Activated T-helper 1 cell treated with Interleukin-2 at 50 U/mL for 16 hours (primary cell): Measurements from ENCODE around the gene KANK4.
"Not testable (repeated sequence)": the region's sequence is repeated elsewhere in the genome, so short reads cannot be mapped to it uniquely, and the experiment has no call there.

Experiments used
- DNase-seq: peaks from one replicate; pipeline ENCODE4 v3.0.0-alpha.2; 2020; ENCODE audit warnings: low read depth

The KANK4 gene

DNA sequence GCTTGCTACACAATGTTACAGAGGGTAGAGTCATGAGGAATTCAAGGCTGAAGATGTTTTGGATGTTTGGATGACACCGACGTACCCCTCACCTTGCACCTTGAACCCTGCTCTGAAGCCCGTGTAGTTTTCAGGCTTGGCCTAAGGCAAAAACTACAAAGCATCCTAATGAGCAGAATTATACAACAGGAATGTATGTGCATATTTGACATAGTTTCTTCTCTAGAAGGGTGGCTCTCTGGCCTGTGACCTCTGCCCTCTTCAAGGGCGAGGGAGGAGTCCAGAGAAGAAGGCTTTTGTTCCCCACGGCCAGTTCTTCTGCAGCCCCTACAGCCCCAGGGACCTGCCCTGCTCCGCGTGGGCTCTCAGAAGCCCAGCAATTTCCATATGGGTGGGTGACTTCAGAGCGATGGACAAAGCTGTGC lies 81.3 kb downstream of the KANK4 start:
- no peak for DNase-seq

DNA sequence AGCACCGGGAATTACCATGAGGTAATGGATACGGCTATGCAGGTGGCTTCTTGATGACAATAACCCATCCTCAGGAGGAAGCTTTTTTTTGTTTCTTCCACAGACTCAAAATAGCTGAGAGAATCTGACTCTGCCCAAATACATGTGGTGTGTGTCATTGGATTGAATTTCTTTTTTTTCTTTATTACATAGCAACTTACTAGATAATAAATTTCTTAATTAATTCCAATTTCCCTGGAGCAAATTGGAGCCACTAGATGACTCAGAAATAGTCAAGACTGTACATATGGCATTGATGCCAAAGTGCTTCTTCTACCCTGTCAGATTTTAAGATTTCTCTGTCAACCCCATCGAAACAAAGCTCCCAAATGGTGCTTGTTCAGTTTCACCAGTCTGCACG lies 81.9 kb downstream of the KANK4 start:
- no peak for DNase-seq

DNA sequence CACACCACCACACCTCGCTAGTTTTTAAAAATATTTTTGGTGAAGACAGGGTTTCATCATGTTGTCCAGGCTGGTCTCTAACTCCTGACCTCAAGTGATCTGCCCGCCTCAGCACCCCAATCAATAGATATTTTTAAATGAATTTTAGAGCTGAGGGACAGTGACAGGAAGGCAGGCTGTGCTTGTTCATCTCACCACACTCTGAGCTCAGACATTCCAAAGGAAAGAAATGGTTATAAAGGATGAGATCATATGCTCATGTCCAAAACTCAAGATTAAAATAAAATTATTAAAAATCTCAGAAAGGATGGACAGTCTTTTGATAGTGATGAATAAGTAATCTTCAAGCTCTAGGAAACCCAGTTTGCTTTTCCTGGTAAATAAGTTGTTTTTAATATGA lies 83.7 kb downstream of the KANK4 start:
- DNase-seq: no peak

DNA sequence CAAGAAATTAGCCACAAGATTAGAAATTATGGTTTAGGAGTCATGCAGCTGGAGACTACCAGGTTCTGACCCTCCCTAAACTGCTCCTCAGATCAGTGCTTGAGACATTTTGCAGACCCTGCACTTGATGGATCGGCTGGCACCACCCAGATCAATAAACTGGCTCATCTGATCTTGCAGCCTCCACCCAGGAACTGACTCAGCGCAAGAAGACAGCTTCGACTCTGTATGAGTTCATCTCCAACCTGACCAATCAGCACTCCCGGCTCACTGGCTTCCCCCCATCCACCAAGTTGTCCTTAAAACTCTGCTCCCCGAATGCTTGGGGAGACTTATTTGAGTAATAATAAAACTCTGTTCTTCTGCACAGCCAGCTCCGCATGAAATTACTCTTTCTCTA lies 84.5 kb downstream of the KANK4 start:
- DNase-seq: no peak

DNA sequence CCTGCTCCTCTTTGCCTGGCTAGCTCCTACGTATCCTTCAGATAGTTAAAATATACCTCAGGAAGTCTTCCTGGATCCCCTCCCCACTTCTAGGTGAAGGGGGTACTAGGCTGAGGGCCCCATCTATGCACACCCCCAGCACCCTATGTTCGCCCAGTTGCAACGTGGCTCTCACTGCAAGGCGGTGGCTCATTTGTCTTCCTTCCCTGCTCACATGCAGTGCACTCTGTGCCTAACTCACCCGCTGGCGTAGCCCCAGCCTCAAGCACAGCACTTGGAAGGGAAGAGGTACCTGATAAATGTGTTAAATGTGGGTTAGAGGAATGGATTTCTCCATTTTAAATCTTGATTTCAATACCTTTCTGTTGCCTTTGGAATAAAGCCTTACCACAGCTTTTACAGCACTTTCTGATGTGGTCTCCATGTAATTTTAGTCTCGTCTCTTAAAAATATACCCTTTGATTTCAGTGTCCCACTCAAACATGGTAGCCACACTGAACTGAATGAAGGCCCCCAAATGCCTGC lies 85.2 kb downstream of the KANK4 start:
- no peak for DNase-seq

DNA sequence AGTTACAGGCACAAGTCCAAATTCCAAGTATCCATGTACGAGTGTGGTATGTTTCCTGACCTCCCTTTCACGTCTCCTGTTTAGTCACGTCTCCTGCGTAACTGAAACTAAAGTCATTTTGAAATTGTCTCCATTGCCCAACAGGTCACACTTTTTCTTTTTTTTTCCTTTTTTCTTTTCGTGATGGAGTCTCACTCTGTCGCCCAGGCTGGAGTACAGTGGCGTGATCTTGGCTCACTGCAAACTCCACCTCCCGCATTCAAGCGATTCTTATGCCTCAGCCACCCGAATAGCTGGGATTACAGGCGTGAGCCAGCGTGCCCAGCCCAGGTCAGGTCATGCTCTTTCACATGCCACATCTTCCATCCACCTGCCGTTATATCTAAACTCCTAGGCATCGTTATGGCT lies 86.4 kb downstream of the KANK4 start:
- DNase-seq: no peak

DNA sequence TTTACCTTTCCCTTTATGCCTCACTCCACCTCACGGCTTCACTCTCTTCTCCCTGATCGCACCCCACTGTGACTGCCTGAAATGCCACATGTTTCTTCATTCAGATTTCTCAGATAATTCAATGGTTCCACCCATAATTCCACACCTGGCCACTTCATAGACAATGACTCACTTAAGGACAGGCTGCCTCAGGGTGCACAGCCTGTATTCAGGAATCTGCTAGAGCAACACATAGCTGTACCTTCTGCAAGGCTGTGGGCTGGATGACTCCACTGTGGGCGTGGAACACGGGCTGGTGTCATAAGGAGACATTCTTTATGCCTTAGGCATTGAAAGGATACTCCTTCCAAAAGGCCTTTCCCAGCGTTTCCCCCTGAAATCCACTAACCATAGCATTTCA lies 88.5 kb downstream of the KANK4 start:
- DNase-seq: no peak

DNA sequence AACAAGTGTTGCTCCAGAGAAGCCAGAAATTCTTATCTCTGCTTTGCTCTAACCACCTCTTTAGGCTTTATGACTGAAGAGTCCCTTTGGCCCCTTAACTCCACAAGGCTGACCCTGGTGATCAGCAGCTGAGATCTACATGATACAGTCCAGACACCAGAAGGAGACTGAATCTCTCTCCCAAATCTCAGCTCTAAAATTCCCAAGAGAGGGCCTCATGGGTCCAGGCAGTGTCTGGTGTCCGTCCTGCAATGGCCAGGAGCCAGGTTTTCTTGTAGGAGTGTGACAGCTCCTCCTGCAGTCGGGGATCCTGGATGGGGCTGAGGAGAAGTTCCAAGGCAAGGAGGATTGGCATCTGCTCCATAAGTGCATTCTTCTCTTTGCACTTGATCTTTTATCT lies 89.3 kb downstream of the KANK4 start:
- no peak for DNase-seq

DNA sequence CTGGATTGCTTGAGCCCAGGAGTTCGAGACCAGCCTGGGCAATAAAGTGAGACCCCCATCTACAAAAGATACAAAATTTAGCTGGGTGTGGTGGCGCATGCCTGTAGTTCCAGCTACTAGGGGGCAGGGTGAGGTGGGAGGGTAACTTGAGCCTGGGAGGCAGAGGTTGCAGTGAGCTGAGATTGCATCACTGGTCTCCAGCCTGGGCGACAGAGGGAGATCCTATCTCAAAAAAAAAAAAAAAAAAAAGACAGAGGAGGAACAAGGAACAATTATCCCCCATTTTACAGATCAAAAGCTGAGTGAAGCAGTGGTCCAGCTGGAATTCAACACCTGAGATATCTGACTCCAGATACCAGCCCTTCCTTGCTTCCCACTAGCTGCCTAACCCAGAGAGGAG lies 89.8 kb downstream of the KANK4 start:
- DNase-seq: no peak

DNA sequence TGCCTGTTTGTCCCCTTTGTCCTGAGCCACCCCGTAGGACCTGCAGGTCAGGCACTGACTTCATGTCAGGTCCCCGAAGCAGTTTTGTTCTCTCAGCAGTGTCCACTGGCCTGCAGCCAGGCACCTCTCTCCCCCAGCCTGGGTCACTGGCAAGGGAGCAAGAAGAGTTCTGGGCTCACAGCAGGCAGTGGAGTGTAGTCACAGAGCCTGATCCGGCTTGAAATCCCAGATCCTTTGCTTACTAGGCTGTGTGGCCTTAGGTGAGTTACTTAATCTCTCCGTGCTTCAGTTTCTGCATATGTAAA lies 90.4 kb downstream of the KANK4 start:
- no peak for DNase-seq

DNA sequence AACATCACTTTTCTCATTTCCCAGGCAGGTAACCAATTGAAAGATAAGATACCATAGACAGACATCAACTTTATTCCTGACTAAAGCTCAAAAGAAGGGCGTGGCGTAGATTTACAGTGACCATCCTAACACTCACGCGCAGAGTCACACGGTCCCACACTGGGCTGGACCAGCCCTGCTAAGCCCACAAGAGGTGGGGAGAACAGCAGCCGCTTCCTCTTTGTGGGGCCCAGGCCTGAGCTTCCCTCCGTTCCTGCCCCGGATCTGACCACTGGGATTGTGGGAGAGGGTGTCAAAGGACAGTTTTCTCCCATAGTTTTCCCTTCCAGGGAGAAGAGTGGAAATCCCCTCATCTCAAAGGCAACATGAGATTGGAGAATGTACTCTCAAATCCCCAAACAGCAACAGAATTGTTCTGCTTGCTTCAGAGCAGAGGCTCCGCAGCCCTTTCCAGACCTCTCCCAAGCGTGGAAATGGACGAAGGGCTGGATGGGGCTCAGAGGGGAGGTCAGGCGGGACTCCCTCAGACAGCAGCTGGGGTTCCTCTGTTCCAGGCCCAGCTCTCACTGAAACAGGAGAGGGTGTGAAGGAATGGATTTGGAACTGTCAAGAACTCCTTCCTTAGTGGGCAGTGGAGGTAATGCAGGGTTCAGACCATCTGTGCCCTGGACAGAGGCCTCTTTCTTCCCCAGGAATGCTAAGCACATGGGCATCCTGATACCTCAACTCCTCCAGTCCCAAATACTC lies 90.9 kb downstream of the KANK4 start:
- DNase-seq: no peak

DNA sequence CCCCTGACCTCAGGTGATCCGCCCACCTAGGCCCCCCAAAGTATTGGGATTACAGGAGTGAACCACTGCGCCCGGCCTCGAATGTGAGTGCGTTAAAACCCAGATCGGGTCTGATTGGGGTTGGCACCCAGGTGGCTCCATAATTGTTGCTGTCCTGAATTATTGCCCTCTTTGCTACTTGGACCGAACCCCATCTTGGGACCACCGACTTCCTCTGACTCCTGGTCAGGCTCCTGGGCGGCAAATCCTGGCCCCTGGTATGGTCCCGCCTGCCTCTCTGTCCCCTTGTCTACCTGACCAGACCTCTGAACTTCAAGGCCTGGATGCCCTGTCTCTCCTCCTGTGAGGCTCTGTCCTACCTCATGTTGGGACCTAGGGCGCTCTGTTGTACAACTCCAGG lies 91.7 kb downstream of the KANK4 start:
- DNase-seq: no peak

DNA sequence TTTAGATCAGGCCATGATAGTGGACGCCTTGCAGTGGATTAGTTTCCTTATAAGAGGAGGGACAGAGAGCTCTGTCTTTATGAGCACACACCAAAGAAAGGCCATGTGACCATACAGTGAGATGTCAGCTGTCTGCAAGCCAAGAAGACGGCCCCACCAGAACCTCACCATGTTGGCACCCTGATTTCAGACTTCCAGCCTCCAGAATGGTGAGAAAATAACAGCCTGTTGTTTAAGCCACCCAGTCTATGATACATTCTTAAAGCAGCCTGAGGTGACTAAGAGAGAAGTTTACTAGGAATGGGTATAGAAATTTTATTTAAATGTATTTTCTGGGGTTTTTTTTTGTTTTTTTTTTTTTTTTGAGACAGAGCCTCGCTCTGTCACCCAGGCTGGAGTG lies 95.1 kb downstream of the KANK4 start:
- no peak for DNase-seq

DNA sequence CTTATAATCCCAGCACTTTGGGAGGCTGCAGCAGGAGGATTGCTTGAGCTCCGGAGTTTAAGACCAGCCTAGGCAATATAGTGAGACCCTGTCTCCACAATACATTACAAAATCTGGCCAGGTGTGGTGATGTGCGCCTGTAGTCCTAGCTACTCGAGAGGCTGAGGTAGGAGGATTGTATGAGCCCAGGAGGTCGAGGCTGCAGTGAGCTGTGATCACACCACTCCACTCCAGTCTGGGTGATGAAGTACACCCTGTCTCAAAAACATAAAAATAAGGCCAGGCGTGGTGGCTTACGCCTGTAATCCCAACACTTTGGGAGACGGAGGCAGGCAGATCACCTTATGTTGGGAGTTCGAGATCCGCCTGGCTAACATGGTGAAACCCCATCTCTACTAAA lies 96.9 kb downstream of the KANK4 start:
- DNase-seq: no peak

DNA sequence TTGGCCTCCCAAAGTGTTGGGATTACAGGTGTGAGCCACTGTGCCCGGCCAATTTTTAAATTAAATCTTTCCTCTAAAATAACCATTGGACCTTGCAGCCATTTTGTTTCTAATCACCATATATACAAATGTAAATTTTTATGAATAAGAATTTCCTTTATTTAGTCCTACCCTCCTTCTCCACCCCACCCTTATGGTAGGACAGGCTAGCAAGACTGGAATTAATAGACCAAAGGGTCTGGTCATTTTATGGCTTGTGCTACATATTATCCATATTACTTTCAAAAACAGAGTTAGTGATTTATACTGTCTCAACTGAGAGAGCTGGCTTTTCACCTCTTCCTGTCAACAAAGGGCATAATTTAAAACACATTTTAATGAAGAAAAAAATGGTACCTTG lies 98.1 kb downstream of the KANK4 start:
- DNase-seq: no peak

DNA sequence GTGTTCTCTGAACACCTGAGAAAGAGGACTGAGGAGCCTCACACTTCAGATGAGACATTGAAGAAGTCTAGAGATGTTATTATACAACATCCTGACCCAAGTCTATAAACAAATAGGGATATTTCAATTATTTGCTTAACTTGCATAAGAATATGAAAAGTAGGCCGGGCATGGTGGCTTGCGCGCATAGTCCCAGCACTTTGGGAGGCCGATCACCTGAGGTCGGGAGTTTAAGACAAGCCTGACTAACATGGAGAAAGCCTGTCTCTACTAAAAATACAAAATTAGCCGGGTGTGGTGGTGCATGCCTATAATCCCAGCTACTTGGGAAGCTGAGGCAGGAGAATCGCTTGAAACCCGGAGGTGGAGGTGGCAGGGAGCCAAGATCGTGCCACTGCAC lies 98.8 kb downstream of the KANK4 start:
- DNase-seq: not testable (repeated sequence)

DNA sequence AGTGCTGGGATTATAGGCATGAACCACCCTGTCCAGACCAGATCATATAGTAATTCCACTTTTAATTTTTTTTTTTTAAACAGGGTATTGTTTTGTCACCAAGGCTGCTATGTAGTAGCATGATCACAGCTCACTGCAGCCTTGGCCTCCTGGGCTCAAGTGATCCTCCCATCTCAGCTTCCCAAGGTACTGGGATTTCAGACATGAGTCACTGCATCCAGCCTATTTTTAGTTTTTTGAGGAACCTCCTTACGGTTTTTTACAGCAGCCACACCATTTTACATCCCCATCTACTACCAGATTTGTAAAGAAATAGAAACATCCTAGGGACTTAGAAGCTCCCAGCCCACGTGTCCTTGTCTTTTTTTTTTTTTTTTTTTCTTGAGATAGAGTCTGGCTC lies 100.6 kb downstream of the KANK4 start:
- no peak for DNase-seq

DNA sequence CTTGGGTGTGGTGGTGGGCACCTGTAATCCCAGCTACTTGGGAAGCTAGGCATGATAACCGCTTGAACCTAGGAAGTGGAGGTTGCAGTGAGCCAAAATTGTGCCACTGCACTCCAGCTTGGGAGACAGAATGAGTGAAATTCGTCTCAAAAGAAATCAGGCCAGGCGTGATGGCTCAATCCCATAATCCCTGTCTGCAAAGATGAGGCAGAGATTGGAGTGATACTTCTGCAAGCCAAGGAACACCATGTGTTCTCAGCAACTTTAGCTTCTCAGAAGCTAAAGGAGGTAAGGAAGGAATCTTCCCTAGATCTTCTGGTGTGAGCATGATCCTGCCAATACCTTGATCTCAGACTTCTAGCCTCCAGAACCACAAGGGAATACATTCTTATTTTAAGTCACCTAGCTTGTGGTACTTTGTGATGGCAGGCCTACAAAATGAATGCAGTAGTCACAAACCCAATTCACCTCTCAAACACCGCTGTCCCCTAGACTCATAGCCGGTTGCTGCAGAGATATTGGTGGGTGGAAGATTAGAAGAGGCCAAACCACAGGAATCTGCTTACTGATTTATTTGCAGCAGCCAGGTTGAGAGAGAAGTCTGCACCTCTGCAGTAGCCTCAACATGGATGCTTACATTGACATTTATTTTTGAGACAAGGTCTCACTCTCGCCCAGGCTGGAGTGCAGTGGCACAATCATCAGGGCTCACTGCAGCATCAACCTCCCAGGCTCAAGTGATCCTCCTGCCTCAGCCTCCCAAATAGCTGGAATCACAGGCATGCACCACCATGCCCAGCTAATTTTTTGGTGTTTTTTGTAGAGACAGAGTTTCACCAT lies 105.9 kb downstream of the KANK4 start:
- DNase-seq: no peak

DNA sequence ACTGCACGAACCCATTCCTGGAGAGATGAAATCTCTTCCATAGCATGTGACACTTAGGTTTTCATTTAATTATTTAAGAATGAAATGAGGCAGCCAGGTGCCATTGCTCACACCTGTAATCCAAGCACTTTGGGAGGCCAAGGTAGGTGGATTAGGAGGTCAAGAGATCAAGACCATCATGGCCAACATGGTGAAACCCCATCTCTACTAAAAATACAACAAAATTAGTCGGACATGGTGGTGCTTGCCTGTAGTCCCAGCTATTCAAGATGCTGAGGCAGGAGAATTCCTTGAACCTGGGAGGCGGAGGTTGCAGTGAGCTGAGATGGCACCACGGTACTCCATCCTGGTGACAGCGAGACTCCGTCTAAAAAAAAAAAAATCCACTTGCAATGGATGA lies 106.8 kb downstream of the KANK4 start:
- no peak for DNase-seq

DNA sequence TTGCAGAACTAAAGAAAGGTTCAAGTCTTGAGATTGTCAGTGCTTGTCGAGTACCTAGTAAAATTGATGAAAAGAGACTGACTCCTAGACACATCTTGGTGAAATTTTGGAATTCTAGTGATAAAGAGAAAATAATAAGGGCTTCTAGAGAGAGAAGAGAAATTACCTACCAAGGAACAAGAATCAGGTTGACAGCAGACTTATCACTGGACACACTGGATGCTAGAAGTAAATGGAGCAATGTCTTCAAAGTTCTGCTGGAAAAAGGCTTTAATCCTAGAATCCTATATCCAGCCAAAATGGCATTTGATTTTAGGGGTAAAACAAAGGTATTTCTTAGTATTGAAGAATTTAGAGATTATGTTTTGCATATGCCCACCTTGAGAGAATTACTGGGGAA lies 108.3 kb downstream of the KANK4 start:
- no peak for DNase-seq

DNA sequence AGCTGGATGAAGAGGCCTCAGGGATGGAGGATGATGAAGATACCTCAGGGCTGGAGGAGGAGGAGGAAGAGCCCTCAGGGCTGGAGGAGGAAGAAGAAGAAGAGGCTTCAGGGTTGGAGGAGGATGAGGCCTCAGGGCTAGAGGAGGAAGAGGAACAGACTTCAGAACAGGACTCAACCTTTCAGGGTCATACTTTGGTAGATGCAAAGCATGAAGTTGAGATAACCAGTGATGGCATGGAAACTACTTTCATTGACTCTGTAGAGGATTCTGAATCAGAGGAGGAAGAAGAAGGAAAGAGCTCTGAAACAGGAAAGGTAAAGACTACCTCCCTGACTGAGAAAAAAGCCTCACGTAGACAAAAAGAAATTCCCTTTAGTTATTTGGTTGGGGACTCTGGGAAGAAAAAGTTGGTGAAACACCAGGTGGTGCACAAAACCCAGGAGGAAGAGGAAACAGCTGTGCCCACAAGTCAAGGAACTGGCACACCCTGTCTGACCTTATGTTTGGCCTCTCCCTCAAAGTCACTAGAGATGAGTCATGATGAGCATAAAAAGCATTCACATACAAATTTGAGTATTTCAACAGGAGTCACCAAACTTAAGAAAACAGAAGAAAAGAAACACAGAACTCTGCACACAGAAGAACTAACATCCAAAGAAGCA lies 109.2 kb downstream of the KANK4 start:
- DNase-seq: no peak

DNA sequence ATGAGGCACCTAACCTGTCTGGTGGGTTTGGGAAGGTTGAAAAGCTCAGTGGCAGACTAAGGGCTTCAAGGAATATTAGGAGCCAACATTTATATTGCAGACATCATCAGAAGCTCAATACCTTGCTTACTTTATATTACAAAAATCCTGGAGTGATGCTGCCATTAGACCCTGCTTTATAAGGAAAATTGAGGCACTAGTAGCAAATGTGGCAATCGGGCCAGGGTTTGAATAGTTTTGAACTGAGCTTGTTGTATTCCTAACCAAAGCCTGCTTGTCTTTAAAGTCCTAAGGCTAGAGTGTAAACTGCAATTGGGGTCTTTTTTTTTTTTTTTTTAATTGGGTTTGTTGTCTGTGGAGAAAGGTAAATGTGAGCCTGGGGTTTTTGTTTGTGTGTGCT lies 110.3 kb downstream of the KANK4 start:
- no peak for DNase-seq

DNA sequence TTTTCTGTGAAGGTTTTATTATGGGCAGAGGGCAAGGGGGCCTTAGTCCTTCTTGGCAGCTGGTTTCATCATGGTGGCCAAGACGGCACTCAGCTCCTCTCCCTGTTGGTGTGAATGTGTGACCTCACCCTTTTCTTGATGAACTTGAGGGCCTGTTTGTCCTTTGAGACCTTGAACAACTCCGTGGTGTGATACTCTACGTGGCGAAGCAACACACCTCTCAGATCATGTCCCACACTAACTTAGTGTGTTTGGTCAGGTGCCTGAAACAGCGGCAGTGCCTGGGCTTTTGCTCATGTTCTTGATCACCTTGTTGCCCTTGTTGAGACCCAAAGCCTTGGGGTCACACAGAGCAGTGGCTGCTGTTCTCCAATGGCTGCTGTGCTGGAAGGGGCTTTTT lies 111.1 kb downstream of the KANK4 start:
- DNase-seq: no peak
